SU-DHL-6 (cell line): ENCODE results near the gene GRPEL1.
"Not testable (repeated sequence)": the region's sequence is repeated elsewhere in the genome, so short reads cannot be mapped to it uniquely, and the experiment has no call there.

Source experiments
- H2AFZ ChIP-seq: fragments of 200-600 bp; sonication (generic); 2 replicates; pipeline ENCODE4 v1.6.1; 2014; ENCODE audit warnings: low read depth, mild to moderate bottlenecking, moderate library complexity, mixed read lengths, antibody characterized with exemption, low read length; ENCODE audit not compliant: severe bottlenecking
- H3F3A ChIP-seq: fragments of 200-600 bp; shearing (Covaris generic); 2 replicates; pipeline ENCODE4 v1.6.0; 2016; ENCODE audit warnings: antibody characterized with exemption, mild to moderate bottlenecking; ENCODE audit not compliant: insufficient read depth
- H3K27ac ChIP-seq: fragments of 200-600 bp; sonication (generic); 2 replicates; pipeline ENCODE4 v1.5.1; 2016; ENCODE audit warnings: low read depth, mild to moderate bottlenecking, low read length, moderate library complexity, mixed read lengths
- H3K27me3 ChIP-seq: fragments of 200-600 bp; sonication (generic), shearing (Covaris generic); 2 replicates; pipeline ENCODE4 v1.6.0; 2014; ENCODE audit warnings: mild to moderate bottlenecking, low read length
- H3K36me3 ChIP-seq: fragments of 200-600 bp; sonication (generic); 2 replicates; pipeline ENCODE4 v1.6.1; 2014; ENCODE audit warnings: mild to moderate bottlenecking, low read length, mixed read lengths
- H3K4me2 ChIP-seq: fragments of 300-600, 200-600 bp; shearing (Covaris generic), sonication (generic); 2 replicates; pipeline ENCODE4 v1.6.0; 2014; ENCODE audit warnings: low read length, low read depth, mild to moderate bottlenecking; ENCODE audit not compliant: poor library complexity, severe bottlenecking
- H3K4me3 ChIP-seq: fragments of 200-600 bp; sonication (generic); 2 replicates; pipeline ENCODE4 v1.5.1; 2014; ENCODE audit warnings: antibody characterized with exemption, low read length, mild to moderate bottlenecking, mixed read lengths; ENCODE audit not compliant: insufficient read depth, poor library complexity, severe bottlenecking
- H3K79me2 ChIP-seq: fragments of 200-600 bp; sonication (generic); 2 replicates; pipeline ENCODE4 v1.6.1; 2014; ENCODE audit warnings: mild to moderate bottlenecking, low read length, moderate library complexity; ENCODE audit not compliant: insufficient read depth
- H3K9ac ChIP-seq: fragments of 200-600 bp; sonication (generic); 2 replicates; pipeline ENCODE4 v1.7.0; 2014; ENCODE audit warnings: mild to moderate bottlenecking, low read length
- H3K9me2 ChIP-seq: fragments of 200-600 bp; sonication (generic); replicated peaks from 2 replicates; pipeline ENCODE4 v1.6.1; 2014; ENCODE audit warnings: low read length; ENCODE audit not compliant: insufficient read depth
- H3K9me3 ChIP-seq: fragments of 200-600 bp; sonication (generic); 2 replicates; pipeline ENCODE4 v1.6.1; 2014; ENCODE audit warnings: low read length, mixed read lengths; ENCODE audit not compliant: insufficient read depth
- H4K20me1 ChIP-seq: fragments of 200-600 bp; sonication (generic); 2 replicates; pipeline ENCODE4 v1.6.1; 2014; ENCODE audit warnings: low read depth, mild to moderate bottlenecking, antibody characterized with exemption, low read length, moderate library complexity, mixed read lengths
- CTCF ChIP-seq: fragments of 200-600 bp; sonication (generic); IDR thresholded peaks from one replicate; pipeline ENCODE4 v1.5.1; 2017; ENCODE audit warnings: antibody characterized with exemption, mild to moderate bottlenecking, low read length, moderate library complexity; ENCODE audit not compliant: insufficient read depth, poor library complexity, severe bottlenecking
- EZH2phosphoT487 ChIP-seq: fragments of 200-600 bp; sonication (generic), shearing (Covaris generic); conservative IDR thresholded peaks from 2 replicates; pipeline ENCODE4 v1.6.1; 2018; ENCODE audit warnings: mild to moderate bottlenecking, antibody characterized with exemption, low read length, moderate library complexity, mixed read lengths

The GRPEL1 gene

GRCh38 chr4:7083597-7084563 lies 16.0 kb upstream of the GRPEL1 start:
- no peaks in the 10 kb centered on the region for H3K9me2 ChIP-seq
- no peaks in the 10 kb centered on the region for H3F3A ChIP-seq
- peaks cover 12% of the 10 kb centered on the region; the same call in 1 of the 2 replicates for H3K9me3 ChIP-seq
- no peak overlapping the region for H3K4me2 ChIP-seq
- H2AFZ ChIP-seq: no peak overlapping the region
- no peaks in the 10 kb centered on the region for H3K36me3 ChIP-seq
- no peaks in the 10 kb centered on the region for H4K20me1 ChIP-seq
- no peak overlapping the region for H3K27ac ChIP-seq
- H3K4me3 ChIP-seq: no peak overlapping the region
- H3K27me3 ChIP-seq: no peaks in the 10 kb centered on the region
- no peaks in the 10 kb centered on the region for H3K79me2 ChIP-seq
- no peak overlapping the region for H3K9ac ChIP-seq
- TF ChIP-seq EZH2phosphoT487 (no peak), CTCF (no peak)

- H3K36me3 ChIP-seq, H3K4me2 ChIP-seq, H3F3A ChIP-seq, H3K9me2 ChIP-seq, H3K9ac ChIP-seq, H3K27ac ChIP-seq, H3K79me2 ChIP-seq, H2AFZ ChIP-seq, H3K4me3 ChIP-seq, H4K20me1 ChIP-seq, H3K27me3 ChIP-seq, H3K9me3 ChIP-seq: not testable (repeated sequence)
Observed at GRCh38 chr4:7079909-7080308, 12.0 kb upstream of the GRPEL1 start.

- not testable (repeated sequence) for H3K9me3 ChIP-seq, H3K9ac ChIP-seq, H3K9me2 ChIP-seq, H3K27me3 ChIP-seq, H3K27ac ChIP-seq, H4K20me1 ChIP-seq, H3K4me3 ChIP-seq, H3K36me3 ChIP-seq, H3K4me2 ChIP-seq, H2AFZ ChIP-seq, H3F3A ChIP-seq, H3K79me2 ChIP-seq
Observed at GRCh38 chr4:7079483-7079882, 11.6 kb upstream of the GRPEL1 start.

- H3K27ac ChIP-seq: no peak overlapping the region
- no peaks in the 10 kb centered on the region for H3K79me2 ChIP-seq
- H3K9me3 ChIP-seq: no peaks in the 10 kb centered on the region
- no peak for TF ChIP-seq CTCF
- TF ChIP-seq EZH2phosphoT487: no peak
- H3K27me3 ChIP-seq: no peaks in the 10 kb centered on the region
- no peak overlapping the region for H3K4me3 ChIP-seq
- H3K36me3 ChIP-seq: no peaks in the 10 kb centered on the region
- H3K9ac ChIP-seq: no peak overlapping the region
- no peak overlapping the region for H2AFZ ChIP-seq
- no peaks in the 10 kb centered on the region for H4K20me1 ChIP-seq
- H3K4me2 ChIP-seq: no peak overlapping the region
- no peaks in the 10 kb centered on the region for H3K9me2 ChIP-seq
- no peaks in the 10 kb centered on the region for H3F3A ChIP-seq
Observed at GRCh38 chr4:7078025-7078424, 10.2 kb upstream of the GRPEL1 start.
